Upper lobe of right lung (tissue), 1 donor: ENCODE results near the gene A2ML1. TPM values are rescaled to one million over a fixed set of nuclear protein-coding genes. Genes with fewer than 3 reads are reported as not detected.

Experiments
- ATAC-seq: fragments of 200-7000 bp; cut with Tn5 transposase; one replicate; pipeline ENCODE4 v1.9.1; 2020; ENCODE audit warnings: mild to moderate bottlenecking, moderate library complexity
- DNase-seq: peaks from one replicate; pipeline ENCODE4 v3.0.0-alpha.2; 2020
- H3K27ac ChIP-seq: fragments of 200-600 bp; one replicate; pipeline ENCODE4 v1.8.0; 2022
- H3K27me3 ChIP-seq: fragments of 200-600 bp; one replicate; pipeline ENCODE4 v1.8.0; 2022; ENCODE audit warnings: mild to moderate bottlenecking
- H3K36me3 ChIP-seq: fragments of 200-600 bp; one replicate; pipeline ENCODE4 v1.8.0; 2022
- H3K4me1 ChIP-seq: fragments of 200-600 bp; one replicate; pipeline ENCODE4 v1.8.0; 2022
- H3K4me3 ChIP-seq: fragments of 200-600 bp; one replicate; pipeline ENCODE4 v1.8.0; 2022; ENCODE audit warnings: mild to moderate bottlenecking
- H3K9me3 ChIP-seq: fragments of 200-600 bp; one replicate; pipeline ENCODE4 v1.8.0; 2022
- CTCF ChIP-seq: fragments of 200-600 bp; IDR thresholded peaks from one replicate; pipeline ENCODE4 v1.8.0; 2022; ENCODE audit warnings: antibody characterized with exemption
- intact Hi-C: fragments of 100-400 bp; cut with DNase I; formaldehyde crosslinking; loops from one replicate; pipeline ENCODE4 v1.11.0; 2022
- total RNA-seq: library from RNA; stranded (reverse); fragmentation: NEBNext Ultra II Directional; extraction: Animal tissue kit (Norgen Biotek cat#: 25700); gene quantifications from one replicate; pipeline ENCODE4 v1.2.1, GENCODE V29; 2021
- donor health status: DM: no; HTN: yes; CAD: no; lungs with severe emphysema.

A2ML1 gene
- total RNA-seq, 1 donor from 2014 or later: not detected

GRCh38 chr12:8823565-8824300, 1.3 kb downstream of the A2ML1 start:
- DNase-seq (no peak), ATAC-seq (peak; percentile 83)
- no peaks in the 10 kb centered on the region for H3K36me3 ChIP-seq
- intact Hi-C loops: loop anchor here (10.0 kb wide), 1 partner anchor 139 kb away; no protein-coding TSS in a partner anchor
- no peak overlapping the region for H3K4me3 ChIP-seq
- H3K27me3 ChIP-seq: peaks cover 4% of the 10 kb centered on the region
- no peak overlapping the region for H3K27ac ChIP-seq
- TF ChIP-seq CTCF: peak; percentile 71
- H3K4me1 ChIP-seq: no peaks in the 10 kb centered on the region
- no peaks in the 10 kb centered on the region for H3K9me3 ChIP-seq

- no peak for TF ChIP-seq CTCF
- Histone ChIP-seq H3K9me3 (no peaks in the 10 kb centered on the region), H3K36me3 (no peaks in the 10 kb centered on the region), H3K4me3 (no peak overlapping the region), H3K4me1 (no peaks in the 10 kb centered on the region), H3K27ac (no peak overlapping the region), H3K27me3 (peaks cover 4% of the 10 kb centered on the region)
- intact Hi-C loops: loop anchor here (10.0 kb wide), 1 partner anchor 143 kb away; no protein-coding TSS in a partner anchor
- DNase-seq (no peak), ATAC-seq (no peak)
Observed at GRCh38 chr12:8827551-8828256, 5.3 kb downstream of the A2ML1 start.

GRCh38 chr12:8828257-8829124, 6.1 kb downstream of the A2ML1 start:
- DNase-seq: no peak
- intact Hi-C loops: loop anchor here (10.0 kb wide), 1 partner anchor 144 kb away; no protein-coding TSS in a partner anchor
- no peak overlapping the region for H3K4me3 ChIP-seq
- H3K9me3 ChIP-seq: no peaks in the 10 kb centered on the region
- no peak overlapping the region for H3K27ac ChIP-seq
- no peak for TF ChIP-seq CTCF
- no peak for ATAC-seq
- H3K36me3 ChIP-seq: no peaks in the 10 kb centered on the region
- H3K4me1 ChIP-seq: no peaks in the 10 kb centered on the region
- peaks cover 4% of the 10 kb centered on the region for H3K27me3 ChIP-seq

- H3K4me3 ChIP-seq: no peak overlapping the region
- intact Hi-C loops: loop anchor here (10.0 kb wide), 1 partner anchor 144 kb away; no protein-coding TSS in a partner anchor
- H3K27ac ChIP-seq: no peak overlapping the region
- no peak for TF ChIP-seq CTCF
- ATAC-seq (no peak), DNase-seq (no peak)
- no peaks in the 10 kb centered on the region for H3K36me3 ChIP-seq
- no peaks in the 10 kb centered on the region for H3K4me1 ChIP-seq
- H3K9me3 ChIP-seq: no peaks in the 10 kb centered on the region
- H3K27me3 ChIP-seq: peaks cover 4% of the 10 kb centered on the region
Observed at GRCh38 chr12:8829125-8829518, 6.7 kb downstream of the A2ML1 start.

- DNase-seq (no peak), ATAC-seq (no peak)
- Histone ChIP-seq H3K27me3 (peaks cover 4% of the 10 kb centered on the region), H3K9me3 (no peaks in the 10 kb centered on the region), H3K36me3 (no peaks in the 10 kb centered on the region), H3K4me3 (no peak overlapping the region), H3K4me1 (no peaks in the 10 kb centered on the region), H3K27ac (no peak overlapping the region)
- intact Hi-C loops: loop anchor here (10.0 kb wide), 1 partner anchor 145 kb away; no protein-coding TSS in a partner anchor
- no peak for TF ChIP-seq CTCF
Observed at GRCh38 chr12:8829621-8830020, 7.2 kb downstream of the A2ML1 start.
